ENCODE results near the gene RC3H1. TPM values are rescaled to one million over a fixed set of nuclear protein-coding genes. Genes with fewer than 3 reads are reported as not detected.
A peak's percentile ranks its signal among the peaks of the same experiment; 100 is the strongest.

Gene RC3H1
- total and polyA plus RNA-seq, 2 of the 8 experiments (the other 6 are each of a cell fraction or from before 2014, with no cell fraction given), result 7.4 to 32.2 TPM

DNA sequence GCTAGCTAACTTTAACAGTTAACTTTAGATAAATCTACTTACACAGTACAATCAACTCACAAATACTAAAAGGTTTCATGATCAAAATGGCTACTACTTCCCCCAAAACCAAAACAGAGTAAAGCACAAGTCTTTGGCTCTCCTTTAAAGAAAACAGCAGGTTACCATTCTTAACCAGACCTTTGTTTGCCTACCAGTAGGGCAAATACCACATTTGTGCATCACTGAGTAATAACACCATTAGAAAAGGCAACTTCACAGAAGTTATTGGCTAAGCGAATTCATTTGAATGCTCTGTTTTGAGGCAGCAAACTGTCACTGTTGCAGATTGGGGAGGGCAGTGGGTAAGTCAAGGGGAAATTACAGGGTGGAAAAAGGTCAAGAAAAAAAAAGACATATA is 87.7 kb downstream of the RC3H1 start:
- POLR2A ChIA-PET (ENCODE audit: partially characterized antibody), result interaction anchor here (0.6 to 3.0 kb wide), 6 partner anchors 8 to 142 kb away, joined by 3 to 19 read pairs (median 3); partner anchors contain the start of genes GAS5 and ZBTB37
- WGBS, 2 experiments (ENCODE audit: extremely low coverage in 1 of 2, insufficient coverage in 1 of 2, insufficient read length in 1 of 2, insufficient replicate concordance in 2 of 2, low coverage in 1 of 2, low lambda C conversion rate in 2 of 2, missing lambda C conversion rate in 1 of 2), result 53% methylated on average over 1 of the region's 1 CpG; no CpG with 5 or more reads in 1 of the 2 experiments

More for the DNA sequence above, 87.7 kb downstream of the RC3H1 start:
- Histone ChIP-seq H3K4me3 (ENCODE audit: extremely low read depth in 1 of 4, insufficient read depth in 2 of 4, low read depth in 3 of 4, low read length in 4 of 4) (peak overlapping the region in 1 of 4 experiments; percentile 1; a peak in 1 of 8 replicates), H3K4me1 (replicated peaks in 1 of 4; ENCODE audit: control insufficient read depth in 3 of 4, insufficient read depth in 4 of 4, low read length in 3 of 4) (peaks cover 0 to 3% (median 1%) of the 10 kb centered on the region in 4 experiments; a peak in 3 of 7 replicates), H4K8ac (ENCODE audit: extremely low read depth, insufficient read depth, low read length) (no peak overlapping the region), H3K56ac (replicated peaks; ENCODE audit: insufficient read length, low read depth, low read length) (peak overlapping the region; percentile 30), H4K20me1 (replicated peaks in 1 of 2; ENCODE audit: control insufficient read depth in 1 of 2, insufficient read depth in 2 of 2, low read length in 2 of 2) (no peaks in the 10 kb centered on the region), H3K23ac (ENCODE audit: insufficient read length) (no peak overlapping the region), H4K91ac (replicated peaks; ENCODE audit: insufficient read length, low read length) (no peak overlapping the region), H4K5ac (ENCODE audit: insufficient read length, low read depth, low read length) (no peak overlapping the region), H2BK15ac (ENCODE audit: low read length) (no peak overlapping the region), H3K18ac (ENCODE audit: extremely low read depth, low read length) (no peak overlapping the region), H2BK20ac (ENCODE audit: low read length) (no peak overlapping the region), H2BK120ac (replicated peaks; ENCODE audit: low read depth, low read length) (no peak overlapping the region), H3K9ac (replicated peaks in 1 of 4; ENCODE audit: extremely low read depth in 1 of 4, low read depth in 3 of 4, low read length in 3 of 4) (no peak overlapping the region; a peak in 1 of 7 replicates), H3K14ac (ENCODE audit: insufficient read length) (no peak overlapping the region), H3K9me3 (ENCODE audit: insufficient read depth in 2 of 2, low read depth in 1 of 2, low read length in 1 of 2) (no peaks in the 10 kb centered on the region), H3K23me2 (ENCODE audit: low read depth, low read length) (no peaks in the 10 kb centered on the region), H3K79me2 (ENCODE audit: control insufficient read depth in 1 of 2, insufficient read depth in 2 of 2, low read length in 2 of 2) (no peaks in the 10 kb centered on the region), H2BK12ac (ENCODE audit: low read depth, low read length) (no peak overlapping the region), H3K79me1 (ENCODE audit: low read depth, low read length) (no peaks in the 10 kb centered on the region), H3K27me3 (replicated peaks in 1 of 4; ENCODE audit: control insufficient read depth in 3 of 4, extremely low read depth in 1 of 4, insufficient read depth in 3 of 4, low read length in 3 of 4) (no peaks in the 10 kb centered on the region), H2BK5ac (ENCODE audit: low read depth, low read length) (no peak overlapping the region), H3K4me2 (ENCODE audit: insufficient read depth in 1 of 2, low read depth in 2 of 2, low read length in 2 of 2) (peak overlapping the region; percentile 26 to 56; a peak in 3 of 4 replicates), H3K27ac (ENCODE audit: low read depth, low read length) (no peak overlapping the region), H3K36me3 (ENCODE audit: control insufficient read depth in 2 of 4, insufficient read depth in 4 of 4, low read length in 3 of 4) (peaks cover 5 to 31% (median 11%) of the 10 kb centered on the region in 4 experiments; a peak in 6 of 8 replicates), H2AFZ (ENCODE audit: low read length) (no peak overlapping the region), H2AK5ac (ENCODE audit: low read depth, low read length) (no peak overlapping the region), H3K4ac (replicated peaks; ENCODE audit: insufficient read length, low read depth, low read length) (no peak overlapping the region)
- DNase-seq (ENCODE audit: low read depth in 1 of 2, low spot score in 2 of 2), result no peak
- CTCF ChIA-PET (ENCODE audit: partially characterized antibody), result interaction anchor here (0.6 to 1.4 kb wide), 4 partner anchors 14 to 283 kb away, joined by 3 to 4 read pairs (median 4); no protein-coding TSS in a partner anchor
- FAIRE-seq, result peak; percentile 39

Measured in H1 (cell line).